ENCODE data around the gene LGMN.
"Not testable (repeated sequence)": the region's sequence is repeated elsewhere in the genome, so short reads cannot be mapped to it uniquely, and the experiment has no call there.

The LGMN gene

GRCh38 chr14:92680330-92680729 lies 68.1 kb downstream of the LGMN start:
- H3K9me3 ChIP-seq (ENCODE audit: control insufficient read depth, low read length); H3K4me3 ChIP-seq (ENCODE audit: insufficient read depth, low read depth, low read length, poor library complexity, severe bottlenecking); H3K27ac ChIP-seq (ENCODE audit: insufficient read depth, low read length, poor library complexity, severe bottlenecking); DNase-seq; H3K27me3 ChIP-seq (replicated peaks; ENCODE audit: control insufficient read depth, insufficient read depth, low read length, poor library complexity, severe bottlenecking): not testable (repeated sequence)
- Histone ChIP-seq H3K36me3 (ENCODE audit: control insufficient read depth, insufficient read depth, low read length) (peaks cover 93% of the 10 kb centered on the region), H3K4me1 (ENCODE audit: control insufficient read depth, insufficient read depth, low read length, poor library complexity, severe bottlenecking) (peaks cover 17% of the 10 kb centered on the region)

- Histone ChIP-seq H3K27ac (ENCODE audit: insufficient read depth, low read length, poor library complexity, severe bottlenecking) (no peak overlapping the region), H3K27me3 (replicated peaks; ENCODE audit: control insufficient read depth, insufficient read depth, low read length, poor library complexity, severe bottlenecking) (no peaks in the 10 kb centered on the region), H3K9me3 (ENCODE audit: control insufficient read depth, low read length) (no peaks in the 10 kb centered on the region), H3K36me3 (ENCODE audit: control insufficient read depth, insufficient read depth, low read length) (peaks cover 84% of the 10 kb centered on the region), H3K4me3 (ENCODE audit: insufficient read depth, low read depth, low read length, poor library complexity, severe bottlenecking) (no peak overlapping the region), H3K4me1 (ENCODE audit: control insufficient read depth, insufficient read depth, low read length, poor library complexity, severe bottlenecking) (peaks cover 17% of the 10 kb centered on the region)
- DNase-seq, result no peak
Observed at GRCh38 chr14:92679246-92679645, 69.2 kb downstream of the LGMN start.

GRCh38 chr14:92678766-92679165 lies 69.7 kb downstream of the LGMN start:
- H3K27ac ChIP-seq (ENCODE audit: insufficient read depth, low read length, poor library complexity, severe bottlenecking), result no peak overlapping the region
- DNase-seq, result no peak
- H3K9me3 ChIP-seq (ENCODE audit: control insufficient read depth, low read length), result no peaks in the 10 kb centered on the region
- peaks cover 17% of the 10 kb centered on the region for H3K4me1 ChIP-seq (ENCODE audit: control insufficient read depth, insufficient read depth, low read length, poor library complexity, severe bottlenecking)
- H3K36me3 ChIP-seq (ENCODE audit: control insufficient read depth, insufficient read depth, low read length), result peaks cover 84% of the 10 kb centered on the region
- no peaks in the 10 kb centered on the region for H3K27me3 ChIP-seq (replicated peaks; ENCODE audit: control insufficient read depth, insufficient read depth, low read length, poor library complexity, severe bottlenecking)
- H3K4me3 ChIP-seq (ENCODE audit: insufficient read depth, low read depth, low read length, poor library complexity, severe bottlenecking), result no peak overlapping the region

GRCh38 chr14:92677955-92678354 lies 70.5 kb downstream of the LGMN start:
- H3K36me3 ChIP-seq (ENCODE audit: control insufficient read depth, insufficient read depth, low read length), result peaks cover 77% of the 10 kb centered on the region
- no peak overlapping the region for H3K27ac ChIP-seq (ENCODE audit: insufficient read depth, low read length, poor library complexity, severe bottlenecking)
- no peak for DNase-seq
- peaks cover 17% of the 10 kb centered on the region for H3K4me1 ChIP-seq (ENCODE audit: control insufficient read depth, insufficient read depth, low read length, poor library complexity, severe bottlenecking)
- no peak overlapping the region for H3K4me3 ChIP-seq (ENCODE audit: insufficient read depth, low read depth, low read length, poor library complexity, severe bottlenecking)
- no peaks in the 10 kb centered on the region for H3K27me3 ChIP-seq (replicated peaks; ENCODE audit: control insufficient read depth, insufficient read depth, low read length, poor library complexity, severe bottlenecking)
- H3K9me3 ChIP-seq (ENCODE audit: control insufficient read depth, low read length), result no peaks in the 10 kb centered on the region

- no peak overlapping the region for H3K27ac ChIP-seq (ENCODE audit: insufficient read depth, low read length, poor library complexity, severe bottlenecking)
- peaks cover 70% of the 10 kb centered on the region for H3K36me3 ChIP-seq (ENCODE audit: control insufficient read depth, insufficient read depth, low read length)
- H3K4me3 ChIP-seq (ENCODE audit: insufficient read depth, low read depth, low read length, poor library complexity, severe bottlenecking), result no peak overlapping the region
- H3K27me3 ChIP-seq (replicated peaks; ENCODE audit: control insufficient read depth, insufficient read depth, low read length, poor library complexity, severe bottlenecking), result no peaks in the 10 kb centered on the region
- no peak for DNase-seq
- no peaks in the 10 kb centered on the region for H3K9me3 ChIP-seq (ENCODE audit: control insufficient read depth, low read length)
- H3K4me1 ChIP-seq (ENCODE audit: control insufficient read depth, insufficient read depth, low read length, poor library complexity, severe bottlenecking), result peaks cover 17% of the 10 kb centered on the region
Observed at GRCh38 chr14:92677087-92677668, 71.2 kb downstream of the LGMN start.

GRCh38 chr14:92676403-92677086 lies 71.9 kb downstream of the LGMN start:
- DNase-seq, result no peak
- Histone ChIP-seq H3K9me3 (ENCODE audit: control insufficient read depth, low read length) (no peaks in the 10 kb centered on the region), H3K27ac (ENCODE audit: insufficient read depth, low read length, poor library complexity, severe bottlenecking) (no peak overlapping the region), H3K36me3 (ENCODE audit: control insufficient read depth, insufficient read depth, low read length) (peaks cover 65% of the 10 kb centered on the region), H3K27me3 (replicated peaks; ENCODE audit: control insufficient read depth, insufficient read depth, low read length, poor library complexity, severe bottlenecking) (no peaks in the 10 kb centered on the region), H3K4me3 (ENCODE audit: insufficient read depth, low read depth, low read length, poor library complexity, severe bottlenecking) (no peak overlapping the region), H3K4me1 (ENCODE audit: control insufficient read depth, insufficient read depth, low read length, poor library complexity, severe bottlenecking) (peaks cover 17% of the 10 kb centered on the region)

- H3K27ac ChIP-seq (ENCODE audit: insufficient read depth, low read length, poor library complexity, severe bottlenecking), result no peak overlapping the region
- H3K27me3 ChIP-seq (replicated peaks; ENCODE audit: control insufficient read depth, insufficient read depth, low read length, poor library complexity, severe bottlenecking), result no peaks in the 10 kb centered on the region
- no peak for DNase-seq
- H3K4me1 ChIP-seq (ENCODE audit: control insufficient read depth, insufficient read depth, low read length, poor library complexity, severe bottlenecking), result peaks cover 12% of the 10 kb centered on the region
- no peak overlapping the region for H3K4me3 ChIP-seq (ENCODE audit: insufficient read depth, low read depth, low read length, poor library complexity, severe bottlenecking)
- no peaks in the 10 kb centered on the region for H3K9me3 ChIP-seq (ENCODE audit: control insufficient read depth, low read length)
- peaks cover 60% of the 10 kb centered on the region for H3K36me3 ChIP-seq (ENCODE audit: control insufficient read depth, insufficient read depth, low read length)
Observed at GRCh38 chr14:92675976-92676375, 72.5 kb downstream of the LGMN start.

- H3K27me3 ChIP-seq (replicated peaks; ENCODE audit: control insufficient read depth, insufficient read depth, low read length, poor library complexity, severe bottlenecking), result no peaks in the 10 kb centered on the region
- no peak overlapping the region for H3K27ac ChIP-seq (ENCODE audit: insufficient read depth, low read length, poor library complexity, severe bottlenecking)
- peaks cover 60% of the 10 kb centered on the region for H3K36me3 ChIP-seq (ENCODE audit: control insufficient read depth, insufficient read depth, low read length)
- H3K9me3 ChIP-seq (ENCODE audit: control insufficient read depth, low read length), result no peaks in the 10 kb centered on the region
- peaks cover 10% of the 10 kb centered on the region for H3K4me1 ChIP-seq (ENCODE audit: control insufficient read depth, insufficient read depth, low read length, poor library complexity, severe bottlenecking)
- no peak overlapping the region for H3K4me3 ChIP-seq (ENCODE audit: insufficient read depth, low read depth, low read length, poor library complexity, severe bottlenecking)
- DNase-seq, result no peak
Observed at GRCh38 chr14:92675421-92675820, 73.0 kb downstream of the LGMN start.

GRCh38 chr14:92673601-92674150 lies 74.8 kb downstream of the LGMN start:
- no peaks in the 10 kb centered on the region for H3K9me3 ChIP-seq (ENCODE audit: control insufficient read depth, low read length)
- no peak for DNase-seq
- H3K4me3 ChIP-seq (ENCODE audit: insufficient read depth, low read depth, low read length, poor library complexity, severe bottlenecking), result no peak overlapping the region
- H3K27me3 ChIP-seq (replicated peaks; ENCODE audit: control insufficient read depth, insufficient read depth, low read length, poor library complexity, severe bottlenecking), result no peaks in the 10 kb centered on the region
- H3K36me3 ChIP-seq (ENCODE audit: control insufficient read depth, insufficient read depth, low read length), result peaks cover 47% of the 10 kb centered on the region
- H3K4me1 ChIP-seq (ENCODE audit: control insufficient read depth, insufficient read depth, low read length, poor library complexity, severe bottlenecking), result peaks cover 10% of the 10 kb centered on the region
- no peak overlapping the region for H3K27ac ChIP-seq (ENCODE audit: insufficient read depth, low read length, poor library complexity, severe bottlenecking)

GRCh38 chr14:92670643-92671366 lies 77.6 kb downstream of the LGMN start:
- Histone ChIP-seq H3K36me3 (ENCODE audit: control insufficient read depth, insufficient read depth, low read length) (peaks cover 37% of the 10 kb centered on the region), H3K27ac (ENCODE audit: insufficient read depth, low read length, poor library complexity, severe bottlenecking) (no peak overlapping the region), H3K4me3 (ENCODE audit: insufficient read depth, low read depth, low read length, poor library complexity, severe bottlenecking) (no peak overlapping the region), H3K4me1 (ENCODE audit: control insufficient read depth, insufficient read depth, low read length, poor library complexity, severe bottlenecking) (peaks cover 10% of the 10 kb centered on the region), H3K27me3 (replicated peaks; ENCODE audit: control insufficient read depth, insufficient read depth, low read length, poor library complexity, severe bottlenecking) (no peaks in the 10 kb centered on the region), H3K9me3 (ENCODE audit: control insufficient read depth, low read length) (no peaks in the 10 kb centered on the region)
- no peak for DNase-seq
